GM18870 (cell line): ENCODE data around the gene TMEFF2.
A peak's percentile ranks its signal among the peaks of the same experiment; 100 is the strongest.

ENCODE experiments used
- ATAC-seq: cut with Tn5 transposase; IDR thresholded peaks from one replicate; pipeline ENCODE4 v1.9.1; 2021; ENCODE audit warnings: moderate library complexity; ENCODE audit not compliant: unreplicated experiment

TMEFF2 gene

DNA sequence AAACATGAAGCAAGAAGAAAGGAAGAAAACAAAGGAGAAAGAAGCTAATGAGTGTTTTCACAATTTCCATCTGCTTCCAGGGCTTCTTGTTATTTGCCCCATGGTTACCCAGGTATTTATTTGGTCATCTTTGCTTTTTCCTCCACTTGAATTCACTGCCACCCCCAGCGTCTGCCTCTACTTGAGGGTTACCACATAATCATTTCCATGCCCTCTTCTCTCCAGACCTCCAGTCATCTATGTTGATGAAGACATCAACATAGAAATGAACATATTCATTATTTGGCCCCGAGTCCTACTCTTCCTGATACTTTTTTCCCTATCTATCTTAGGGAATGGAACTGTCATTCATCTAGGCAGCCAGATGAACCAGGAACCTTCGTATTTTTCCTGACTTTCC lies 214.2 kb downstream of the TMEFF2 start:
- ATAC-seq: no peak

DNA sequence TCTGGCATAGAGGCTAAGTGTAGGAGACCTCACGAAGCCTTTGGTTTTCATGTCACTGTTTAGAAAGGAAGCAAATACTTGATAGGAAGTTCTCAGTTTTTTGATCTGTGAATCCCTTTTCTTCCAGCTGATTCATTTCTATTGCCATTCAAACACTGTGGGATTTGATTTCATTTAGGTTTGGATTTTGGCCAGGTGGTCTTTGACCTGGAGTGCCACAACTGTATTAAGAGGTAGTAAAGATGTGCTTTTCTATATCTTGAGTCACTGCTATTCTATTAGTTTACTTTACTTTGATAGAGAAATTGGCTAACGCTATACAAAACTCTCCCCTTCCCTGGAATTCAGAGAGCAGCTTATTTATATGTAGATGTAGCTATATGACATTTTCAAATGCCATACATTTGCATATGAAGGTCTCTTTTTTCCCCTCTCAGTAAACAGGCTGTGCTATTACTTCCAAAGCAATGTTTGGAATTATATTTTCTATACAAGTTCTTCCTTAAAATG lies 215.5 kb downstream of the TMEFF2 start:
- no peak for ATAC-seq

DNA sequence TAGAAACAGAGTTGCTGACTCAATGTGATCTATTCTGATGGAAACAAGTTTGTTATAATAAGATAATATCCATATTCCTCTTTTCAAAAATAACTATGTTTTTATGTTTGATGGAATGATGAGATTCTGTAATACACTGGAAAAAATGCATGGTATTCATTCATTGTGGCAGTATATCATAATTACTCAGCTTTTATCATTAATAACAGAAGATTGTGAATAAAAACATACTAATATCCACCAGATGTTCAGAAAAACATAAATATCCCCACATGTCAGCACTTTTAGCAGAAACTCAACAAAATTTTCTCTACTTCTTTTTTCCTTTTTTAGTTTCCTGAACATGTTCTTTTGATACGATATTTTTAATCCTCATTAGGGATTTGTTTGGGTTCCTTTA lies 217.0 kb downstream of the TMEFF2 start:
- no peak for ATAC-seq

DNA sequence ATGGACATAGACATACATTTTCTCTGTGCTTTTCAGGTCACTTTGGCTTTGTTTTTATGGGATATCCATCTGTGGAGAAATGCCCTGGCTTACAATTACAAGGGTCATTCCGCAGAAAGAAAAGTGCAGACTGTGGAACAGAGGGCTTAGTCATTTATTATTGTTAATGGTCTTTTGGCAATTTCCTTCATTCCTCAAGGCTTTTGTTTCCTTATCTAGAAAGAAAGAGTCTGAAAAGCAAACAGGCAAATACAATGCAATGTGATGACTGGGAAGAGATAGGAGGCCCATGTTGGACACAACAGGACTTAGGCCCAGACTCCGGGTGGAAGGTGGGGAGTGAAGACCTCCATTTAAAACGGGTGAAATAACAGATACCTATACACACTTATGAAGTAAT lies 218.3 kb downstream of the TMEFF2 start:
- no peak for ATAC-seq

DNA sequence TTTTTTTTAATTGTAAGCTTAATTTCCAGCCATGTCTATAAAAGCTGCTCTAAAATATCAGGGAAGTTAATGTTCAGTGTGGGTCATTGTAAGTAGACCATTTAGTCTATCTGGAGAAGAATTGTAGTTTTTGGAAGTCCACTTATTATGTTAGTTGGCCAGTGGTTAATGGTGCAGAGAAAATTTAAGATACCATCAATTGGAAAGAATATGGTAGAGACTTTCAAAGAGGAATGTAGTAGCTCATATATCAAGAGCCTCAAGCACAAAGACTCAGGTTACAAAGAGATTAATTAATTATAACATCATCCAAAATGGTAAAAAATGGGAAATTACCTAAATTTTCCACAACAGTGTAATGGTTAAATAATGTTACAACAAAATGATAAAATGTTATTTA lies 220.1 kb downstream of the TMEFF2 start:
- ATAC-seq: no peak

DNA sequence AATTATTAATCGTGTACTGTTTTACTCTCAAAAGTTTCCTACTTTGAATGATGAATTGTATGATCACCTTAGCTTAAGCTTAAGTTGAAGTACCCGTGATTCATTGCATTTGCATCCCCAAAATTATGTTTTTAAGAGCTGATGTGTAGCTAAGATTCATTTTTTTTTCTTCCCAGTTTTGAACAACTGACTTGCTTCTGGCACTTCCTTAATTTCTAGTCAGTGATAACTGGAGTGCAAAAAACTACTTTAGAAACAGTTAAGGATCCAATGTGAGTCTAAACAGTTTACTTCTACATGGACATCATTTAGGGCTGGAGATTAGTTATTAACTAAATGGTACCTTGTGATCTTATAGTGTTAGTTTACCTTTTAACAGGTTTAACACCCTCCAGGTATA lies 223.9 kb downstream of the TMEFF2 start:
- ATAC-seq: no peak

DNA sequence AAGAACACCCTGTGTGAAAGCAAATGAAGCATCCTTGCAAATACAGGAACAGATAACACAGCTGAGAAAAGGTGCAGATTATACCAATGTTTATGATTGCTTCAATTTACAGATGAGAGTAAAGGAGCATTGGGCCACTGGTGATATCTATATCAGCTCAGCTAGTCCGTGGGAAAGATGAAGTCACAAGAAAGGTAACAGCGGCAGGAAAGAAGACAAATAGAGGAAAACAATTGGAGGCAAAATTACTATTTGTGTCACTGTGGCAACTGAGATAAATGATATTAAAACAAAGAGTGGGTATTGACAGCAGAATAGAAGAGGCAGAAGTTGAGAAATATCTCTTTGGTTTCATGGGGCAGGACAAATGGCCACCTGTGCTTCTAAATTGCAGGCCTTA lies 226.6 kb downstream of the TMEFF2 start:
- ATAC-seq: no peak

DNA sequence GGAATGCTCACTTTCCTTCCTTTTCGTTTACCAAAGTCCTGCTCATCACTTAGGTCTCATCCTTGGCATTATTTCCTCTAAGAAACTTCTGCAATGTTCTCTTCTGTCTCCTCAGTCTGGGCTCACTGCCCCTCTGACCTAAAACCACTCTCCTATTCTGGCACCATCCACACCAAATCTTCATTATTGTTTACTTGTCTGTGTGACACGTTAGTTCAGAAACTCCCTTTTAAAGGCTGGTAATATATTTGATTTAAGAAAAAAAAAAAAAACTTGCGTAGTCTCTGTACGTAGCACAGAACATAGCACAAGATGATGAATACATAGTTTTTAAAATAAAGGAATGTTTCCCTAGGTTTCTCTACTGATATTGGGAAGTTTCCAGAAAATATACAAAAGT lies 229.0 kb downstream of the TMEFF2 start:
- no peak for ATAC-seq

DNA sequence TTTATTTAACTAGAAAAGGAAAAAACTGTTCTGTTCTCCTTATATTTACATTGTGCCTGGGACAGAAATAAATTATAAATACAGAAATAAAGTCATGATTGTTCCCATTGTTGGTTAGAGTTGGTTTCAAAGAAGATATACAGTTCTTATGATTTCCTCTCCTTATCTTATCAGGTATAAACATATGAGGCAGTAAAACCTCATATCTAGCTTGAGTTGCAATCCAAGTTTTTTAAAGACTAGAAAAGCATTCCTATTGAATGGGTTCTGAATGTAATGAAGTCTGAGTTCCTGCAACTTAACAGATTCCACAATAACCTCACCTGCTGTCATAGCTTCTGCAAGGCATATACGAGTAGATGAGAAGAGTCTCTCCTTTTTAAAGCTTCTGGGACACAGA lies 233.2 kb downstream of the TMEFF2 start:
- no peak for ATAC-seq

DNA sequence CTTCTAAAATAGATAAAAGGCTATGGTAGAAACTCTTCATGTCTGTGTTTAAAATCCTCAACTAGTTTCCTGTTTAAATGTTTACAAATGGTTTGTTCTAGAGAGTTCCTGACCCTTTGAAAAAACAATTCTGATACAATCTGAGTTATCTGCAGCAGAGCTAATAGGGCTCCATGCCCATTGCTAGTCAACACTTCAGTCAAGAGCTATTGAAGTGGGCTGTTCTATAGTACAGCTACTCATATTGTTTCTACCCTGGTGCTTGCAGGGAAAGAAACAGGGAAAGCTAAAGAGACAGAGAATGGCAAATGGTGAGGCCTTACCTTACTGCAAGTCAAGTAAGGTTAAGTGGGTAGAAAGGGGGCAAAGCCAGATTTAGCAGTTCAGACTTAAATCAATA lies 235.5 kb downstream of the TMEFF2 start:
- no peak for ATAC-seq

DNA sequence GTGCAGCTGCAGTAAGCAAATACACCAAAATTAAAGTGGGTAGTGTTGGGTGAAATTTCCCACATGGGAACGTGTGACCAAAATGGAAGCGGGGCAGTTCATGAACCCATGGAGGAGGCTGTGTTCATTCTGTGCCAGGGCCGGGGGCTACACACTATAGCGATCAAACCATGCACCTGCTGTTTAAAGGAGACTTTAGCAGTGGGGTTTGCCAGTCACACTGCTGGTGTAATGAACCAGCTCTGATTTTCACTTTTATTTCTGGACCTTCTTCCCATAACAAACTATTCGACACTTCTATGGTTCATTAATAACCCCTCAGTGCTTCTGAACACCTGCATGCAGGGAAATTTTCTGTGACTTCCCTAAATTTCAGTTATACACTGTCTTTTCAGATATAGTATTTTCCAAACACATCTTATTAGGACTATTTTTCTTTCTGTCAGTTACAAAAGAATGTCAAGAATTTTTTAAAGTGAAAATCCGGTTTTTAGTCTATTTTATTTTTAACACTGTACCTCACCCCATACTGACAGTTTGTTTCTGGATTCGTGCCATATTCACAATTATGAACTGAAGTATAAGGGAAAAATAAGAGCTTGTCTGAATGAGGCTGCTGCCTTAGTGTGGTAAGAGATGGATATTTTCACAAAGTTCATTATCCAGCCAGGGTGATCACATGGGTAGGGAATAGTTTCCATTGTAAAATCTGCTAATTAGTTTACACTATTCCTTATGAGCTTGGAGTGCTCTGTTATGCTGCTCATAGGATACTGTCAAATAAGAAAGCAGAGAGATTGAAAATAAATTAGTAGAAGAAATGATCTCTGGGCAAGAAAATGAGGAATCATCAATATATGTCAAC lies 236.5 kb downstream of the TMEFF2 start:
- ATAC-seq: no peak

DNA sequence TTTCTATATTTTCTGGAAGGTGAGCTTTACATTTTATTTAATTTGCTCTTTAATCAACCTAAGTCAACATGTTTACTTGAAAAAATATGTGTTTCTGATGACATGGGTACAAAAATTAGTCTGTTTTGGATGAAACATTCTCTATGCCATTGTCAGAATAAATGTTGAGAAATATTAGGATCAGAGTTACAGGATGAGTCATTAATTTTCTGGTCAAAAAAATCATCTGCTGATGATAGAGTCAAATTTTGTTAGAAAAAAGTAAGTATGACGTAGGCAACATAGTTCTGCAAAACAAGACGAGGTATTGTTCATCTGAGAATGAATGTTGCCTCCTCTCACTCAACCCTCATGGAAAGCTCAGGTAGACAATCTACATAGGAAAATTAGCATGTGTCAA lies 240.3 kb downstream of the TMEFF2 start:
- no peak for ATAC-seq

DNA sequence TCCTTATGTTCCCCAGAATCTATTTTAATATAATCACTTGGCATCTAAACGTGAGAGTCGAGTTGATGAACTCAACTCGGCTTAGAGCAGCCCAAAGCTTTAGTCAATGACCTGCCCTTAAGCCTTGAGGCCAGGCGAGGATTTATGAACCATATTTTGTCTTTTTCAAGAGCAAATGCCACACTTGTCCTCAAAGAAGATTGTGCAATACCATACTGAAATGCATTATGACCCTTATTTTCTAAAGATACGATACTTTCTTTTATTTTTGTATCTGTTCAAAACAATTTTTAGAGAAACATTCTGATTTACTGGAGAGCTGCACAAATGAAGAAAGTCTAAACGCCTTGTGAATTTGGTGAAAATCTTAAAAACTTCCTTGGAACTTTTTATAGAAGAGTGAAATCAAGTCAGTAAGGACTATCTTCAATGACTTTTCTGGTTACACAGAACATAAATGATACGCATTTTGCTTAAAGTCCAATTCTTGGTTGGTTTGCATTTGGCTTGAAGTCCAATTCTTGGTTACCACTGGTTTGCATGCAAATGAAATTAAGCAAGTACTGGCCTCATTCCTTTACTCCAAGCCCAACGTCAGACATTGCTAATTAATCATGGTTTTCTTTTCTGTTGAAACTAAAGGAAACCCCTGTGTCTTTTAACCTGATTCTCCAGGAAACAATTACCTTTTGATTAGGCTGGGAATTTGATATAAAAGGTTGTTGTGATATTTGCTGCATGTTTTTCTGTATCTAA lies 242.0 kb downstream of the TMEFF2 start:
- ATAC-seq: no peak

DNA sequence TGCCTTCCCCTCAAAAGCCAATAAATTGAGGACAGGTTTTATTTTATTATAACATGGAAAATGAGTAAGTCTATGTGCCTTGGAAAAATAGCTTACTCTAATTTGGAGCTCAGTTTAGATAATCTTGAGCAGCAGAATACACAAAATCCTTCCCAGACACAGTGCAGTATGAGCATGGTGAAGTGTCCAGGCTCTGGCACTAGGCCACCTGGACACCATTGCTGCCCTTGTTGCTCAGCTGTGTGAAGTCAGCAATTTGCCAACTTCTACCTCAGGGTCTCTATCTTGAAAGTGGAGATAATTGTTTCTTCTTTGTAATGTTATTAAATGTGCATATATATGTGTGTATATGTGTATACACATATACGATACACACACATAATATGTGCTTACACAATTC lies 242.9 kb downstream of the TMEFF2 start:
- no peak for ATAC-seq

DNA sequence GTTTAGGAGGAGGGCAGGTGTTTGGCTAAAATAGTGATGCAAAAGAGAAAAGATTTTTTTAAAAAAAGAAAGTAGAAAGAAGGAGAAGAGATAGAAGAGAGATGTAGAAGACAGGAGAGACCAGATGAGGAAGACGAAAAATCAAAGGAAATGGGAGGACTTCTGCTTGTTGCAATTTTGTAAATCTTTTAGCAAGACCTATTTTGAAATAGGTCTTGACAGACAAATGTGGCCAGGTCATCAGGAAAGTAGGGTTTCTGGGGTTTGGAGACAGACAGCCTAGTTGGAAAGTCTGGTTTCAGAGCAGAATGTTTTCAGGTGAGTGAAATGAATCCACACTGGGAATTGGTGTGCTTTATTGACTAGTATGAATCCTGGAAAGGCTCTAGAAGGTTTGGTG lies 243.4 kb downstream of the TMEFF2 start:
- ATAC-seq: no peak

DNA sequence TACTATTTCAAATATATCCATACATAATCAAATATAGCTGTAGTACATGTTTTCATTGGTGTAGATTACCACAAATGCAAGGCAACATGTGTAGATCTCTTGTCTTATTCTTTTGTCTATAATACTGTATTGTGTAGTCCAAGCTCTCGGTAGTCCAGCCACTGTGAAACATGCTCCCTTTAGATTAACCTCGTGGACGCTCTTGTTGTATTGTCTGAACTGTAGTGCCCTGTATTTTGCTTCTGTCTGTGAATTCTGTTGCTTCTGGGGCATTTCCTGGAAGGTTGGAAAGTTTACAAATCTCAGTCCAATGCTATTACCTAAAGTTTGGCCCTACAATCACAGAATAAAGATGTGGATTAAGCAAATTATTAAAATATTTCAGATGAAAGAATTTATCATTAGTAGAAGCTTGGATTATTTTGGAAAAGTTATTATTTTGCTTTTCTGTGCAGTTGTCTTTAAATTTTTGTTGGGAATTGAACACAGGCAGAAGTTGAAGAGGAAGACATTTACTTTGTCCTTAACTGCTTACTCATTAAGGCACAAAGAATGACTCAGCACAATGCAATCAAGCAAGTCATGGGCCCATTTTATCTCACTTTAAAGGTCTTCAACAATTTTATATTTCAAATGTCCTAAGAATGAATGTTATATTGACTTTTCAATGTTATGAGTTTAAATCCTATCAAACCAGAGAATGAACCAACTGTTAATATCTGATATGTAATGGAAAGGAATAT lies 244.4 kb downstream of the TMEFF2 start:
- no peak for ATAC-seq

DNA sequence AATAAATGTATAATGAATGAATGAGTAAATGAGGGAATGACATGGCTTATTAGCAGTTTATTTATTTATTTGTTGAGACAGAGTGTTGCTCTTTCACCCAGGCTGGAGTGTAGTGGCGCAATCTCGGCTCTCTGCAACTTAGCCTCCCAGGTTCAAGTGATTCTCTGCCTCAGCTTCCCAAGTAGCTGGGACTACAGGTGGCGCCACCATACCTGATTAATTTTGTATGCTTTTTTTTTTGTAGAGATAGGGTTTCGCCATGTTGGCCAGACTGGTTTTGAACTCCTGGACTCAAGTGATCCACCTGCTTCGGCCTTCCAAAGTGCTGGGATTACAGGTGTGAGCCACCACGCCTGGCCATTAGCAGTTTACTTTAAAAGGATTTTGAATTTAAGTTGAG lies 247.5 kb downstream of the TMEFF2 start:
- no peak for ATAC-seq

DNA sequence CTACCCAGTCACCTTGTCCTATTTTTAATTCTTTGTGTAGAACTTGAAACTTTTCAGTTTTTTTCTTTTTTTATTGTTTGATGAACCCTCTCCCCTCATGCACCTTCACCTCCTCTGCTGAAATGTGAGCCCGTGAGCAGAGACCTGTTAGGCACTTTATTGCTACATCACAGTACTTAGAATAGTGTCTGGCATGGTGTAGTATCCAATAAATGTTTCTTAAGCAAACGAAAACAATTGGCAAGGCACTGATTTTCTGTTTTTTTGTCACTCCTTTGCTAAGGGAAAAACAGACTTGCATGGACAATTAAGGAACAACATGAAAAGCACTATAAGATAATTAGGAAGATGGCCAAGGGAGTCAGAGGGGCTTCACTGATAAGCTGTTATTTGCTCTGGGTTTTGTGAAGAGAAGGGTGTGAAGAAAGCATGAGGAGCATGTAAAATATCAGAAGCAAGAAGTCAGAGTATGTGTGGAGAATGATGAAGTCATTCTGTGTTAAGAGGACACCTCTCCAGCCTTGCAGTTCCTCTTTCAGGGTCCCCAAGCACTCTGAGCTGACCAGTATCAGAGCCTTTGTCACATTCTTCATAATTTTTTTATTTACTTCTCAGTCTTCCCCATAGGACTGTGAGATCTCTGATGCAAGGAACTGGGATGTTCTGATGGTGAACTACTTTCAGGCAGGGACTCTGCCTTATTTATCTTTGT lies 248.1 kb downstream of the TMEFF2 start:
- ATAC-seq: peak; percentile 39

DNA sequence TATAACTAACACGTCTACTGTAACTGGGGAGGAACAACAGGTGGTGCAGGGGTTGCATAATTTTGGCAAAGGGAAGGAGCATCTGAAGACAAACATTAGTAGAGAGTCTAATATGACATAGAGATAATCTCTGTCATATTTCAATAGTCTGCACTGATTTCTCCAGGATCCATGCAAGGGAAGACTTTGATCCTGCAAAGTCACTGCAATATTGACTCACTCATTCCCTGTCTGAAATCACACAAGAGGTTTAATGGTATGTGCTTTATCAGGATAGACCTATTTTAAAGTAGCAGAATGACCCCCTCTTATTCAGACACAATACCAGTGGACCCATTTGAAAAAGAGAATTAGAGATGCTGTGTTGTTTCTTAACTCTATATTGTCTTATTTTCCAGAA lies 249.1 kb downstream of the TMEFF2 start:
- no peak for ATAC-seq

DNA sequence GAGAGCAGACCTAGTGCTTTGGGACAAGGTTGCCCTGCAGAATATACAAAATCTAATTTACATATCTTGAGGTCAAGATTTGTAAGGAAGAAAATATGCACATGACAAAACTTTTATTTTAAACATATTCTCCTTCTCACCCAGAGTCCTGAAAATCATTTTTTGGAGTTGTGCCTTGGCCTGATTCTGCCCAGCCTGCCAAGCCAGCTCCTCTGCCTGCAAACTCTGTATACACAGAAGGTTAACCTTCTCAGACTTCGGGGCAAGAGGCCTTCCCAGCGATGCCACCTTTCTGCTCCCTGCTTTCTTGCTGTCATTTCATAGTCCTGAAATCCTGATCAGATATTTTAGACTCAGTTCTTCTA lies 252.0 kb downstream of the TMEFF2 start:
- ATAC-seq: no peak
